ENCODE data around the gene SH3GL2. TPM values are rescaled to one million over a fixed set of nuclear protein-coding genes. Genes with fewer than 3 reads are reported as not detected.

Gene SH3GL2
- total RNA-seq, 2 experiments from 2014 or later, result not detected

DNA sequence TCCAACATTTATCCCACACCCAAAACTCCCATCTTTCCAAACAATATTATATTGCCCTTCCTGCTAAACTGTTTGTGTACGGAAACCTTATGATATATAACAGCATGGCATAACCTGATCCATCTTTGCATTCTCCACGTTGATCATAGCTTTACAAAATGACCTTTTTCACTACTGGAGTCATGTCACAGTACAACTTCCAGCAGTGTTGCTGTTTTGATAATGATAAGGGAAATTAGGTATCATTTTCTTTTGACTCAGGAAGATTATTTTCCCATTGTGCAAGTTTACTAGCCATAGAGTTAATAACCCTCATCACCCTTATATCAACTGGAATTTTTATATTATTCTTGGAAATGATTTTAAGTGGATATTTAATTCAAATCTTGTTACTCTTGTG is 57.5 kb downstream of the SH3GL2 start:
- Mint-ChIP-seq H3K4me1 (ENCODE audit: low read depth) (no peaks in the 10 kb centered on the region), H3K4me3 (no peak overlapping the region), H3K9me3 (no peaks in the 10 kb centered on the region), H3K27me3 (ENCODE audit: low read depth) (no peaks in the 10 kb centered on the region), H3K36me3 (ENCODE audit: low read depth) (no peaks in the 10 kb centered on the region), H3K27ac (no peak overlapping the region)
- intact Hi-C loops (cut with micrococcal nuclease), result no loop called here
- DNase-seq, result no peak
- CTCF ChIA-PET, result no interaction called here

DNA sequence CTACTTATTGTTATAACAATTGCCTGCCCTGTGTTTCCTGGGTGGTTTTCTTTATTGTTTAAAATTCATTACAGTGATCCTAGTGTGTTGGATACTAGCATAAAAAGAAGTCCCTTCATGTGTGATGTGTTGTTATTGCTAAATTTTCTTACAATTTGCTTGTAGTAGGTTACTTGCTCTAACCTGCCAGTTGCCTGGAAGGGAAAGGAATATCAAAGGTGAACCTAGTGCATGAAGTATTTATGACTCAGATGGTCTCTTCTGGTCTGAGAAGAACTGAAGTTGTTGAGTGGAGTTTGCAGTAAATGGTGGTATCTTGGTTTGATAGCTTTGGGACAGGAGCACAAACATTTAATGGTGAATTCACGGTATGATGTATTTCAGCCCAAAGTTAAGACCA is 58.0 kb downstream of the SH3GL2 start:
- no peaks in the 10 kb centered on the region for H3K27me3 Mint-ChIP-seq (ENCODE audit: low read depth)
- no peak overlapping the region for H3K4me3 Mint-ChIP-seq
- intact Hi-C loops (cut with micrococcal nuclease), result no loop called here
- no peak for DNase-seq
- H3K9me3 Mint-ChIP-seq, result no peaks in the 10 kb centered on the region
- no peaks in the 10 kb centered on the region for H3K36me3 Mint-ChIP-seq (ENCODE audit: low read depth)
- H3K27ac Mint-ChIP-seq, result no peak overlapping the region
- CTCF ChIA-PET, result no interaction called here
- no peaks in the 10 kb centered on the region for H3K4me1 Mint-ChIP-seq (ENCODE audit: low read depth)

DNA sequence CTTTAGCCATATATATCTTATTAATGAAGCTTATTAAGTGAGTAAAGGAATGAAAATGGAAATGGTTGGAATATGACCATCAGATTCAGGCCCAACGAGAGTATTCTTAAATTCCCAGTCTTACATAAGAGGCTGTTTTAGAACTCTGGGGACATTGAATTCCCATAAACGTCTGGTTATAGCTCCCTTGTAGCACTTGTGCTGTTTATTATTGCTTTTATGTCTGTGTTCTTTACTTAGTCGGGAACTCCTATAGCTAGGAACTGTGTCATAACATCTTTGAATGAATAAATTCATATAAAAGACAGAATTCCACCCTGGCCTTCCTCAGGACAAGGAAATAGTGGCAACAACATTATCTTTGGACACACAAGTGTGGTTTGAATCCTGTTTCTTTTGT is 58.4 kb downstream of the SH3GL2 start:
- CTCF ChIA-PET, result no interaction called here
- Mint-ChIP-seq H3K27ac (no peak overlapping the region), H3K27me3 (ENCODE audit: low read depth) (no peaks in the 10 kb centered on the region), H3K4me1 (ENCODE audit: low read depth) (no peaks in the 10 kb centered on the region), H3K9me3 (no peaks in the 10 kb centered on the region), H3K36me3 (ENCODE audit: low read depth) (no peaks in the 10 kb centered on the region), H3K4me3 (no peak overlapping the region)
- no peak for DNase-seq
- intact Hi-C loops (cut with micrococcal nuclease), result no loop called here

DNA sequence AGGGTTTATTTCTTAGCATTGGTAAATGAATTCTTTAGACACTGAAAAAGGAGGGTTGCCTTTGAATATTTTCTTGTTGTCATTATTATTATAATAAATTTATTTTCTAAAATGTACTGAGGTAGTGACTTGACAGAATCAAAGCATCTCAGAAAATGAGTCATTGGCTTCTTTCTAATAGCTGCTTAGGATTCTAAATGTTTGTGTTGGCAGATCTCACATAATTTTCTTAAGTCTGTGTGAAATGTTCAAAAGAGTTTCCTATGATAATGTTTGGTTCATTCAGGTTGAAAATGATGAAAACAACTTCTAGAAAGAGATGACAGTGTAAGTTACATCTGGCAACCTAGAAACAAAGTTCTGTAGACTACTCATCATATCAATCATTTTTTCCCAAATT is 69.7 kb downstream of the SH3GL2 start:
- no peaks in the 10 kb centered on the region for H3K36me3 Mint-ChIP-seq (ENCODE audit: low read depth)
- CTCF ChIA-PET, result no interaction called here

DNA sequence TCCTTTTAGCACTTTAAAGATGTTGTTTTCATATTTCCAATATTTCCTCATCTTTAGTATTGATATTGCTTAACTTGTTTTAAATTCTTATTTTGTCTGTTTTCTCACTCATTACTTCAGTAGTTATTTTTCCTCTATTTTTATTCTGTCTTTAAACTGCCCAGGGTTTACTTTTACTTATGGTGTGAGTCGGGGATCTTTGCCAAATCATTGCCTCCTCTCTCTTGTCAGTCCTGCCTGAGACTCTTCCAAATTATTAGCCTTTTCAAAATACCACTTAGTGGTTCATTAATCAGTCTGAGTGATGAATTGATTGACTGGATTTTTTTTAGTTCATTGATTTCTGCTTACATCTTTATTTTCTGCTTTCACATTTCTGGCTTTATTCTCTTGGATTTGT is 72.9 kb downstream of the SH3GL2 start:
- Mint-ChIP-seq H3K9me3 (peaks cover 5% of the 10 kb centered on the region), H3K36me3 (ENCODE audit: low read depth) (no peaks in the 10 kb centered on the region), H3K27ac (no peak overlapping the region), H3K4me3 (no peak overlapping the region), H3K27me3 (ENCODE audit: low read depth) (no peaks in the 10 kb centered on the region), H3K4me1 (ENCODE audit: low read depth) (no peaks in the 10 kb centered on the region)
- CTCF ChIA-PET, result no interaction called here
- no peak for DNase-seq
- intact Hi-C loops (cut with micrococcal nuclease), result no loop called here

More for the DNA sequence above, 69.7 kb downstream of the SH3GL2 start:
- DNase-seq, result no peak
- Mint-ChIP-seq H3K4me3 (no peak overlapping the region), H3K27me3 (ENCODE audit: low read depth) (no peaks in the 10 kb centered on the region), H3K9me3 (peaks cover 10% of the 10 kb centered on the region), H3K27ac (no peak overlapping the region), H3K4me1 (ENCODE audit: low read depth) (no peaks in the 10 kb centered on the region)
- intact Hi-C loops (cut with micrococcal nuclease), result no loop called here

DNA sequence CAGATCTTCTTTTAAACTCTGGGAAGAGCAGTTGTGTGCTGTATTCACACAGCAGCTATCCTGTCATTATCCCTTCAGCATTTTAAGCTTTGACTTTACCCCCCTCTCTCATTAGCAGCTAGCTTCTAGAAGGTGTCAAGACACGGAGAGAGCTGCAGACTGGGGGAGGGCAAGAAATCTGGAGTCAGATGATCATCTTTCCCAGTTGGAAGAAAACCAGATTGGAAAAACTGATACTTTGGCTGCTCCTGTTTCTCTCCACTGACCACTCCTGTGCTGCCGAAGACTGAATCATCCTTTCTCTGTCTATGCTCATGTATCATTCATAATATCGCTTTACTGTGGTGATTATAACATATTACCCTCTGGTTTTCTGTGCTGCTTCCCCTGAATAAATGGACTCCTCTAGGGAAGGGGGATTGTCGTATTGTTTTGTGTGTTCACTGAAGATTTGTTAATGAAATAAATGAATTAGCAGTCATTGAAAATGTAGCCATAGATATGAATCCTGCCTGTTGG is 75.1 kb downstream of the SH3GL2 start:
- Mint-ChIP-seq H3K27me3 (ENCODE audit: low read depth) (no peaks in the 10 kb centered on the region), H3K27ac (no peak overlapping the region), H3K36me3 (ENCODE audit: low read depth) (no peaks in the 10 kb centered on the region), H3K9me3 (peaks cover 2% of the 10 kb centered on the region), H3K4me1 (ENCODE audit: low read depth) (no peaks in the 10 kb centered on the region), H3K4me3 (no peak overlapping the region)
- CTCF ChIA-PET, result no interaction called here
- no peak for DNase-seq
- intact Hi-C loops (cut with micrococcal nuclease), result no loop called here

DNA sequence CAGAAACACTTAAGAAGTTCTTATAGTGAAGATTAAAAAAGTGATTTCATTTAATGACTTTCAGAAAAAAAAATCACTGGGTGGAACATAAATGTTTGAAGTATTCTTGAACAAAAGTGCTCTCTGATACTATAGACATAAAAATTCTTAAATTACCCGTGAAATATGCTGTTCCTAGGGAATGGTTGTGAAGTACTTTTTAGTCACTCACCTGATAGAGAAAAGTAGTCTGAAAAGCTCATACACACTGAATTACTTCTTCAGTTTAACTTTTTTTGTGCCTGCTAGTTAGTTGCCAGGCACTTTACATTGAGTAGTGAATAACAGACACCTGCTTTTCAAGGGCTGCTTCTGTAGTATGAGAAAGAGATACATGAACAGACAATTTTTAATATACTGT is 78.0 kb downstream of the SH3GL2 start:
- DNase-seq, result no peak
- H3K4me3 Mint-ChIP-seq, result no peak overlapping the region
- no peaks in the 10 kb centered on the region for H3K36me3 Mint-ChIP-seq (ENCODE audit: low read depth)
- H3K4me1 Mint-ChIP-seq (ENCODE audit: low read depth), result no peaks in the 10 kb centered on the region
- H3K27me3 Mint-ChIP-seq (ENCODE audit: low read depth), result no peaks in the 10 kb centered on the region
- peaks cover 2% of the 10 kb centered on the region for H3K9me3 Mint-ChIP-seq
- CTCF ChIA-PET, result no interaction called here
- intact Hi-C loops (cut with micrococcal nuclease), result no loop called here
- no peak overlapping the region for H3K27ac Mint-ChIP-seq

DNA sequence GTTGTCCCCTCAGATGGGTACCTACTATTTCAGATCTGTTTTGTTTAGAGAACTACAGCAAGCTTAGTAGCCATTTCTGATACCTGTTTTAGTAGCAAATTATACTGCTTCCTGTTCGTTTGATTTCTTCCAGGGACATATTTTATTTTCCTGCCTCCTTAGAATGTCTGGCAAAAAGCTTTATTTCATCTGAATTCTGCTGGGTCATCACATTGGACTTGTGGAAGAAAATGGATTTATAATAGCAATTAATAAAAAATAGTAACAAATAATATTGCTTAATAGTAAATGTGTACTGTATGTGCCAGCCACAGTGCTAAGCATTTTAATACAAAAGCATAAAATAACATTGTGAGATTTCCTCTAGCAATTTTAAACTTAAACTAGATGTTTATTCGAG is 79.4 kb downstream of the SH3GL2 start:
- CTCF ChIA-PET, result no interaction called here
- no peak overlapping the region for H3K27ac Mint-ChIP-seq

DNA sequence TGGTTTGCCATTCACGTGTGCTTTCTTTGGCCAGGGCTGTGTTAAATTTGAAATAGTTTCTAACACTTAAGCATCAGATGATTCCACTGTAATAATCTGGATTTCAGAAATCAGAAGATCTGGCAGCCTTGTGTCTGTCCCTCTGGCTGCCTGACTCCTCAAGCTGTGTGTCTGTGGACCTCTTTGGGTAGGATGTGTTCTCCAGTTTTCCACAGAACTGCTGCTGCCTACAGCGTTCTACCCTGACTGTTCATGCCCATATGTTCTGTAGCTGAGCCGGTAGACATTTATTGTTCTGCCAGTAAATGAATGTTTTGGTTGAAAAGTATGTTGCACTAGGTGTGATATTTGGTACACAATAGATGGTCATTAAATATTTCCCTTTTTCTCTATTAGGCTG is 81.3 kb downstream of the SH3GL2 start:
- intact Hi-C loops (cut with micrococcal nuclease), result no loop called here
- Mint-ChIP-seq H3K9me3 (peaks cover 2% of the 10 kb centered on the region), H3K4me1 (ENCODE audit: low read depth) (no peaks in the 10 kb centered on the region), H3K27me3 (ENCODE audit: low read depth) (no peaks in the 10 kb centered on the region), H3K36me3 (ENCODE audit: low read depth) (no peaks in the 10 kb centered on the region), H3K27ac (no peak overlapping the region), H3K4me3 (no peak overlapping the region)
- CTCF ChIA-PET, result no interaction called here
- no peak for DNase-seq

More for the DNA sequence above, 79.4 kb downstream of the SH3GL2 start:
- peaks cover 2% of the 10 kb centered on the region for H3K9me3 Mint-ChIP-seq
- H3K27me3 Mint-ChIP-seq (ENCODE audit: low read depth), result no peaks in the 10 kb centered on the region
- H3K4me3 Mint-ChIP-seq, result no peak overlapping the region
- no peaks in the 10 kb centered on the region for H3K36me3 Mint-ChIP-seq (ENCODE audit: low read depth)
- no peaks in the 10 kb centered on the region for H3K4me1 Mint-ChIP-seq (ENCODE audit: low read depth)
- intact Hi-C loops (cut with micrococcal nuclease), result no loop called here
- DNase-seq, result no peak

DNA sequence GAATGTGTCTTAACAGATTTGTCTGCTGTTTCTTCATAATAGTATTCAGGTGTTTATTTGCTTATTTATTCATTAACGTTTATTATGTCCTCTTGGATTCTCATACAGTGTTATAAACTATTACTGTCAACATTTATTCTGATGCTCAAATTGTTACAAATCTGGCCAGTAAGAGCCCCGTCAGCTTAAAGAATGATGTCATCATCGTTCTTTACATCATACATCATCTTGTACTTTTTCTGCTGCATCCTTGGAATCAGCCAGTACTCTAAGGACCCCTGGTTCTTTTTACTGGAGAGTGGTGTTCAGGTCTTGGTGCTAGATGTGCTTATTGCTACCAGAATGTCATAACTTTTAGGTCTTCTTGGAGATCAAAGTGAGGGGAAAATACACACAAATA is 86.6 kb downstream of the SH3GL2 start:
- Mint-ChIP-seq H3K27me3 (ENCODE audit: low read depth) (no peaks in the 10 kb centered on the region), H3K9me3 (no peaks in the 10 kb centered on the region)

DNA sequence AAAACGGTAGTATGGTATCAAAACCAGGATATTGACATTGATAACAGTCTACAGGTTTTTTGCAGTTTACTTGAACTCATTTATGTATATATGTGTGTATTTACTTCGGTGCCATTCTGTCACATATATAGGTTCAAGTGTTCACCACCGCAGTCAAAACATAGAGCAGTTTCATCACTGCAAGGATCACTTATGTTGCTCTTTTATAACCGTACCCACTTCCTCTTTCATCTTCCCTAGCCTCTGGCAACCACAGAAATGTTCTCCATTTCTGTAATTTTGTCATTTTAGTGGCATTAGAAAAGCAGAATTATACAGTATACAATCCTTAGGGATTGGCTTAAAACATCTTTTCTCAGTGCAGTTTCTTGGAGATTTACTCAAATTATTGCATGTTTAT is 90.3 kb downstream of the SH3GL2 start:
- no peaks in the 10 kb centered on the region for H3K27me3 Mint-ChIP-seq (ENCODE audit: low read depth)
- H3K27ac Mint-ChIP-seq, result no peak overlapping the region
- peaks cover 4% of the 10 kb centered on the region for H3K9me3 Mint-ChIP-seq
- intact Hi-C loops (cut with micrococcal nuclease), result no loop called here
- CTCF ChIA-PET, result no interaction called here
- H3K36me3 Mint-ChIP-seq (ENCODE audit: low read depth), result no peaks in the 10 kb centered on the region
- no peaks in the 10 kb centered on the region for H3K4me1 Mint-ChIP-seq (ENCODE audit: low read depth)
- H3K4me3 Mint-ChIP-seq, result no peak overlapping the region
- DNase-seq, result no peak

More for the DNA sequence above, 86.6 kb downstream of the SH3GL2 start:
- Mint-ChIP-seq H3K4me3 (no peak overlapping the region), H3K36me3 (ENCODE audit: low read depth) (no peaks in the 10 kb centered on the region), H3K4me1 (ENCODE audit: low read depth) (no peaks in the 10 kb centered on the region), H3K27ac (no peak overlapping the region)
- DNase-seq, result no peak
- intact Hi-C loops (cut with micrococcal nuclease), result no loop called here
- CTCF ChIA-PET, result no interaction called here

DNA sequence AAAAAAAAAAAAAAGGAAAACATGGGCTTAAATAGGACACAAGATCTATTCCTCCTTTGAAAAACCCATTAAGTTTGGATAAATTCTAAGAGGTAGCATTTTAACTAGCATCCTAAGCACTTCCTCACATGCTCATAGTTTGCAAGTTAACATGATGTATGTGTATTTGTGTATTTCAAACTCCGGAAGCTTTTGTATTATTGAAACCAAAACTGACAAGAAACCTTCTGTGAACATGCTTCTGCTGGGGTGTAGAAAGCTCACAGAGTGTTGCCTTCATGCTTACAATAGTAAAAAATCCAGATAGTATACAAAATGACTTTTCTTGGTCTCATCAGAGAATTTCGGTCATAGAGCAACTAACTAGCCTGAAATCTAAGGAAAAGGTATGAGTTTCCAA is 103.8 kb downstream of the SH3GL2 start:
- Mint-ChIP-seq H3K27me3 (ENCODE audit: low read depth) (no peaks in the 10 kb centered on the region), H3K9me3 (peaks cover 13% of the 10 kb centered on the region), H3K27ac (no peak overlapping the region), H3K4me3 (no peak overlapping the region), H3K36me3 (ENCODE audit: low read depth) (no peaks in the 10 kb centered on the region), H3K4me1 (ENCODE audit: low read depth) (no peaks in the 10 kb centered on the region)
- intact Hi-C loops (cut with micrococcal nuclease), result no loop called here
- CTCF ChIA-PET, result no interaction called here
- DNase-seq, result no peak

DNA sequence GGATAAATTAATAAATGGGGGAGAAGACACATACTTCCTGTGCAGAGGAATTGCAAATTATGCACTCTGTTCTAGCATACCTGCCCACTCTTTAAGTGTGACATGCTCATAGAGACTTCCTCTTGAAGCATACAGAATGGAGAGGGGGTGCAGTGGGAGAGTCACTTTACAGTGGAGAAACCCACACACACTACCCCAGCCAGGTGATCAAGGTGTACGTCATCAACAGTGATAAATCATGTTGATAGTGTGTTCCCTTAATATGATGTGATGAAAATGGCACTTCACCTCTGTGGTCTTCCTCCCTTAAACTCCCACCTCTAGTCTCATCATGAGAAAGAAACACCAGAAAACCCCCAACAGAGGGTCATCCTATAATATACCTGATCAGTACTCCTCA is 110.0 kb downstream of the SH3GL2 start:
- DNase-seq, result no peak
- Mint-ChIP-seq H3K9me3 (peaks cover 6% of the 10 kb centered on the region), H3K36me3 (ENCODE audit: low read depth) (no peaks in the 10 kb centered on the region), H3K27me3 (ENCODE audit: low read depth) (no peaks in the 10 kb centered on the region), H3K4me3 (no peak overlapping the region), H3K27ac (no peak overlapping the region), H3K4me1 (ENCODE audit: low read depth) (no peaks in the 10 kb centered on the region)
- CTCF ChIA-PET, result no interaction called here
- intact Hi-C loops (cut with micrococcal nuclease), result no loop called here

DNA sequence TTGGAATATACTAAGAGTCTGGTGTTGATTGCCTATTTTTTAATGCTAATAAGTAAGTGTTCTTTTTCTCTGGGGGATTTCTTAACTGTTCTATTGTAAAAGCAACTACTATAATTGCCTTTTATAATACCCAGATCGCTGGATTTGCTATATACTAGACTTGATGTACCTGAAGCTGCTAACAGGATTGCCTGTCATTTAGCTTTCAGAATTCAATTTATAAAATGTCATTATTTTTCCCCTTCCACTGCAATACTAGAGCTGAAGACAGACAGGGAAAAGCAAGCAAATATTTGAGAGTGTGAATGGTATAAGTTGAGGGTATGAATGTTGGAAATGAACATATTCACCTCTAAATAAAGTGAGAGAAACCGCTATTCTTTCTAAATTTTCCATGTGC is 115.5 kb downstream of the SH3GL2 start:
- no peaks in the 10 kb centered on the region for H3K36me3 Mint-ChIP-seq (ENCODE audit: low read depth)
- no peaks in the 10 kb centered on the region for H3K4me1 Mint-ChIP-seq (ENCODE audit: low read depth)
- CTCF ChIA-PET, result no interaction called here
- H3K9me3 Mint-ChIP-seq, result peaks cover 2% of the 10 kb centered on the region
- no peaks in the 10 kb centered on the region for H3K27me3 Mint-ChIP-seq (ENCODE audit: low read depth)
- DNase-seq, result no peak
- intact Hi-C loops (cut with micrococcal nuclease), result no loop called here
- no peak overlapping the region for H3K4me3 Mint-ChIP-seq
- no peak overlapping the region for H3K27ac Mint-ChIP-seq
